Adrenal gland (tissue), 5 donors: ENCODE data around the gene RPRD1B.

Source experiments
- POLR2A ChIP-seq, 2 donors: fragments of 450-650 bp; IDR thresholded peaks; one replicate each; pipeline ENCODE4 v1.6.1; 2017; ENCODE audit warnings: antibody characterized with exemption in 2 of 2, mild to moderate bottlenecking in 2 of 2, moderate library complexity in 1 of 2
- TF ChIP-seq, protein P1 (sequence below), 6 experiments: fragments of 450-650 bp in 4 of 6; fragments of 200-600 bp in 2 of 6; sonication (generic) in 1 of 6; IDR thresholded peaks; 1 replicate in 5 of 6; 2 replicates in 1 of 6; pipeline versions ENCODE4 v1.5.1 to v1.8.0; 2016 to 2021; ENCODE audit warnings: antibody characterized with exemption in 6 of 6, mild to moderate bottlenecking in 2 of 6, moderate library complexity in 1 of 6
- donor health status: DM: no; HTN: no; CAD: no.

DNA sequence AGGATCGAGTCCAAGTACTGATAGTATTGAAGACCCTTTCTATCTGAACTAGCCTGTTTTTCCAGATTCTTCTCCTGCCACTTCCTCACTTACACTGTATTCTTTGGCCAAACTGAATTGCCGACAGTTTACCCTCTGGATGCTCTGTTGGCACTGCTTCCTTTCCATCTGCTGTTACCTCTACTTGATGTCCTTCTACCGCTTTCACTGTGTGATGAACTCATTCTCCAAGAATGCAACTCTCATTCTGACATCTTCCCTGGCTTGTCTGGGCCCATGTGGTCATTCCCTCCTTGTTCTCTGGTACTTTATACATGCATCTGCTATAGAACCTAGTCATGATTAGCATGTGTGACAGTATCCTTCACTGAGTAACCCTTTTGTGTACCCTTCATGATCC, 16.3 kb downstream of the RPRD1B start:
- TF ChIP-seq, protein P1, sequence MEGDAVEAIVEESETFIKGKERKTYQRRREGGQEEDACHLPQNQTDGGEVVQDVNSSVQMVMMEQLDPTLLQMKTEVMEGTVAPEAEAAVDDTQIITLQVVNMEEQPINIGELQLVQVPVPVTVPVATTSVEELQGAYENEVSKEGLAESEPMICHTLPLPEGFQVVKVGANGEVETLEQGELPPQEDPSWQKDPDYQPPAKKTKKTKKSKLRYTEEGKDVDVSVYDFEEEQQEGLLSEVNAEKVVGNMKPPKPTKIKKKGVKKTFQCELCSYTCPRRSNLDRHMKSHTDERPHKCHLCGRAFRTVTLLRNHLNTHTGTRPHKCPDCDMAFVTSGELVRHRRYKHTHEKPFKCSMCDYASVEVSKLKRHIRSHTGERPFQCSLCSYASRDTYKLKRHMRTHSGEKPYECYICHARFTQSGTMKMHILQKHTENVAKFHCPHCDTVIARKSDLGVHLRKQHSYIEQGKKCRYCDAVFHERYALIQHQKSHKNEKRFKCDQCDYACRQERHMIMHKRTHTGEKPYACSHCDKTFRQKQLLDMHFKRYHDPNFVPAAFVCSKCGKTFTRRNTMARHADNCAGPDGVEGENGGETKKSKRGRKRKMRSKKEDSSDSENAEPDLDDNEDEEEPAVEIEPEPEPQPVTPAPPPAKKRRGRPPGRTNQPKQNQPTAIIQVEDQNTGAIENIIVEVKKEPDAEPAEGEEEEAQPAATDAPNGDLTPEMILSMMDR (IDR thresholded peaks at IDR 0.05) = no peak
- no peak for TF ChIP-seq POLR2A (IDR thresholded peaks at IDR 0.05)
